Measurements from ENCODE around the gene TOE1. TPM values are rescaled to one million over a fixed set of nuclear protein-coding genes. Genes with fewer than 3 reads are reported as not detected.

Gene TOE1
- total RNA-seq, 1 experiment from 2014 or later = 17.0 TPM

DNA sequence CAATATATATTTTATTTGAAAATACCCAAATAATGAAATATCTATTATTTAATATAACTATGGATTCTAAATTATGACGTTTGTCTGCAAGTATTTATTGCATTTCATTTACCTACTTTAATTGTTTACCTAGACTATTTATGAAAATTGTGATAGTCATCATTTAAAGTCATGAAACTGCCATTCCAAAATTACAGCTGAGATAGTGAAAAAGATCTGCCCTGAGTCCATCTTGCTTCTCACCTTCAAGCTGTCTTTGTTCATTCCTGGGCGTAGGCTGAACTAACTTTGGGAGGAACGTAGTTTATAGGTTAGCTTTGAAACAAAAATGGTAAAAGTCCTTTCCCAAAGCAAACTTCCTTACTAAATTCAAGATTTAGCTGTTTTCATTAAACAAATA lies 25.7 kb upstream of the TOE1 start:
- Histone ChIP-seq H3K4me3 (ENCODE audit: insufficient read depth, low read depth, low read length) (no peak overlapping the region), H3K36me3 (replicated peaks; ENCODE audit: control insufficient read depth, insufficient read depth, low read length) (no peaks in the 10 kb centered on the region), H3K27me3 (ENCODE audit: control insufficient read depth, insufficient read depth, low read length) (no peaks in the 10 kb centered on the region)
- no peak for DNase-seq

DNA sequence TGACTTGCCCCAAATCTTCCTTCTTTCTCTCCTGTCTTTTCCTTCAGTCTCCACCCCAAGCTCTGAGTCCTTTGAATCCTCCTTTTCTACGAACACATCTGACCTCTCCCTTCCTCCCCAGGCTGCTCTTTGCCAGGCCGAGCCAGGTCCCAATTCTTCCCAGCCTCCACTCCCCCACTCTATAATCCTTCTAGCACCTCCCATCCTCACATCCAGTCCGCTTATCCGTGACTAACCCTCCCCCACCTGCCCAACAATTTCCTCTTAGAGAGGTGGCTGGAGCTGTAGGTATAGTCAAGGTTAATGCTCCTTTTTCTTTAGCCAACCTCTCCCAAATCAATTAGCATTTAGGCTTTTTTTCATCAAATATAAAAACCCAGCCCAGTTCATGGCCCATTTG lies 22.8 kb upstream of the TOE1 start:
- Histone ChIP-seq H3K4me3 (ENCODE audit: insufficient read depth, low read depth, low read length) (peak overlapping the region; percentile 43; the same call in 1 of the 2 replicates), H3K27me3 (ENCODE audit: control insufficient read depth, insufficient read depth, low read length) (no peaks in the 10 kb centered on the region), H3K36me3 (replicated peaks; ENCODE audit: control insufficient read depth, insufficient read depth, low read length) (no peaks in the 10 kb centered on the region)
- no peak for DNase-seq

DNA sequence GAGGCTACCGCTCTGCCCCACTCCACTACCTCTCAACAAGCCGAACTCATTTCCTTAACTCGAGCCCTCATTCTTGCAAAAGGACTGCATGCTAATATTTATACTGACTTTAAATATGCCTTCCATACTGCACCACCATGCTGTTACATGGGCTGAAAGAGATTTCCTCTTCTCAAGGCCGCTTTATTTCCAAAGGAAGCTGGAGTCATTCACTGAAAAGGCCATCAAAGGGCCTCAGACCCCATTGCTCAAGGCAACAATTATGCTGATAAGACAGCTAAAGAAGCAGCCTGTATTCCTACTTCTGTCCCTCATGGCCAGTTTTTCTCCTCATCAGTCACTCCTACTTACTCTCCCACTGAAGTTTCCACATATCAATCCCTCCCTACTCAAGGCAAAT lies 20.2 kb upstream of the TOE1 start:
- peak overlapping the region; percentile 17; the same call in 1 of the 2 replicates for H3K4me3 ChIP-seq (ENCODE audit: insufficient read depth, low read depth, low read length)
- no peak for DNase-seq
- no peaks in the 10 kb centered on the region for H3K27me3 ChIP-seq (ENCODE audit: control insufficient read depth, insufficient read depth, low read length)
- H3K36me3 ChIP-seq (replicated peaks; ENCODE audit: control insufficient read depth, insufficient read depth, low read length) = no peaks in the 10 kb centered on the region

DNA sequence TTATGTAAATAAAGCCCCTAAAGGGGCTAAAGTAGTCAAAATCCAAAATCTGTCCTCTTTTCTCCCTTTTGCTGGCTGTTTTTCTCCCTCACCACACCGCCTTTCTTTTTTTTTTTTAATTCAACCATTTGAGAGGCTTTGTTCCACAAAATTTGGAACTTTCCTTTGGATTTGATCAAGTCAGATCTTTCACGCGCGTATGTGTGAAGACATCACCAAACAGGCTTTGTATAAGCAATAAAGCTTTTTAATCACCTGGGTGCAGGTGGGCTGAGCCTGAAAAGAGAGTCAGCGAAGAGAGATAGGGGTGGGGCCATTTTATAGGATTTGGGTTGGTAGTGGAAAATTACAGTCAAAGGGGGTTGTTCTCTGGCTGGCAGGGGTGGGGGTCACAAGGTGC lies 18.5 kb upstream of the TOE1 start:
- no peak for DNase-seq
- no peak overlapping the region; the same call in 1 of the 2 replicates for H3K4me3 ChIP-seq (ENCODE audit: insufficient read depth, low read depth, low read length)
- no peaks in the 10 kb centered on the region for H3K27me3 ChIP-seq (ENCODE audit: control insufficient read depth, insufficient read depth, low read length)
- H3K36me3 ChIP-seq (replicated peaks; ENCODE audit: control insufficient read depth, insufficient read depth, low read length) = no peaks in the 10 kb centered on the region

DNA sequence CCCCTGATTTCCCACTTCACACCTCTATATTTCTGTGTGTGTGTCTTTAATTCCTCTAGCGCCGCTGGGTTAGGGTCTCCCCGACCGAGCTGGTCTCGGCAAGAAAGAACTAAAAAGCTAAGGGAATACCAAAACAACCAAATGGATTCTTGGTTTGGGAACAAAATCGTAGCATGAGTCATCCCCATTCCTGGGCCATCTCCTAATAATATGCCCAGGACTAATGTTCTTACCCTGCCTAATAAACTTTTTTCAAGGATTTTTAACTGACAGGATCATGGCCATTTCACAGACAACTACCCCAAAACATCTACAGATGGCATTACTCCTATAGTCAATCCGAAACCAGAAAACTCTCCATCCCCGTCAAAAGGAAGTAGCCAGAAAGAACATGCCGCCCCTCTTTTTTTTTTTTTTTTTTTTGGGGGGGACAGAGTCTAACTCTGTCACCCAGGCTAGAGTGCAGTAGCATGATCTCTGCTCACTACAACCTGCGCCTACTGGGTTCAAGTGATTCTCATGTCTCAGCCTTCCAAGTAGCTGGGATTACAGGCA lies 17.4 kb upstream of the TOE1 start:
- H3K36me3 ChIP-seq (replicated peaks; ENCODE audit: control insufficient read depth, insufficient read depth, low read length) = no peaks in the 10 kb centered on the region
- H3K4me3 ChIP-seq (ENCODE audit: insufficient read depth, low read depth, low read length) = no peak overlapping the region
- no peaks in the 10 kb centered on the region for H3K27me3 ChIP-seq (ENCODE audit: control insufficient read depth, insufficient read depth, low read length)
- DNase-seq = no peak

- Histone ChIP-seq H3K27me3 (ENCODE audit: control insufficient read depth, insufficient read depth, low read length) (no peaks in the 10 kb centered on the region), H3K36me3 (replicated peaks; ENCODE audit: control insufficient read depth, insufficient read depth, low read length) (no peaks in the 10 kb centered on the region; the same call in 1 of the 2 replicates), H3K4me3 (ENCODE audit: insufficient read depth, low read depth, low read length) (peak overlapping the region; percentile 92)
- peak; percentile 37 for DNase-seq
Measured at GRCh38 chr1:45325851-45326506, 14.0 kb upstream of the TOE1 start.

- DNase-seq = peak; percentile 95
- Histone ChIP-seq H3K4me3 (ENCODE audit: insufficient read depth, low read depth, low read length) (peak within 1 kb of the TSS; percentile 92), H3K36me3 (replicated peaks; ENCODE audit: control insufficient read depth, insufficient read depth, low read length) (peaks cover 4% of the 10 kb centered on the region), H3K27me3 (ENCODE audit: control insufficient read depth, insufficient read depth, low read length) (no peaks in the 10 kb centered on the region)
Measured at GRCh38 chr1:45326627-45327623, 13.0 kb upstream of the TOE1 start, which contains the start of gene HPDL. Gene HPDL, plus strand, starts transcription at chr1:45326895. Its CDS starts 254 bp downstream, at chr1:45327149.

- Histone ChIP-seq H3K4me3 (ENCODE audit: insufficient read depth, low read depth, low read length) (peak overlapping the region; percentile 92), H3K27me3 (ENCODE audit: control insufficient read depth, insufficient read depth, low read length) (no peaks in the 10 kb centered on the region), H3K36me3 (replicated peaks; ENCODE audit: control insufficient read depth, insufficient read depth, low read length) (peaks cover 5% of the 10 kb centered on the region)
- peak; percentile 65 for DNase-seq
Measured at GRCh38 chr1:45327644-45328515, 12.1 kb upstream of the TOE1 start.

- H3K4me3 ChIP-seq (ENCODE audit: insufficient read depth, low read depth, low read length) = peak overlapping the region; percentile 92; the same call in 1 of the 2 replicates
- no peaks in the 10 kb centered on the region for H3K27me3 ChIP-seq (ENCODE audit: control insufficient read depth, insufficient read depth, low read length)
- DNase-seq = peak; percentile 54
- H3K36me3 ChIP-seq (replicated peaks; ENCODE audit: control insufficient read depth, insufficient read depth, low read length) = peaks cover 6% of the 10 kb centered on the region
Measured at GRCh38 chr1:45328680-45329079, 11.3 kb upstream of the TOE1 start.

GRCh38 chr1:45329445-45329844 lies 10.5 kb upstream of the TOE1 start:
- no peak overlapping the region; the same call in 1 of the 2 replicates for H3K4me3 ChIP-seq (ENCODE audit: insufficient read depth, low read depth, low read length)
- peaks cover 11% of the 10 kb centered on the region for H3K36me3 ChIP-seq (replicated peaks; ENCODE audit: control insufficient read depth, insufficient read depth, low read length)
- DNase-seq = peak; percentile 65

GRCh38 chr1:45331436-45332345 lies 8.3 kb upstream of the TOE1 start:
- Histone ChIP-seq H3K27me3 (ENCODE audit: control insufficient read depth, insufficient read depth, low read length) (no peaks in the 10 kb centered on the region), H3K4me3 (ENCODE audit: insufficient read depth, low read depth, low read length) (no peak overlapping the region), H3K36me3 (replicated peaks; ENCODE audit: control insufficient read depth, insufficient read depth, low read length) (peaks cover 11% of the 10 kb centered on the region)
- DNase-seq = peak; percentile 32

More at GRCh38 chr1:45329445-45329844, 10.5 kb upstream of the TOE1 start:
- no peaks in the 10 kb centered on the region for H3K27me3 ChIP-seq (ENCODE audit: control insufficient read depth, insufficient read depth, low read length)

GRCh38 chr1:45332346-45332720 lies 7.6 kb upstream of the TOE1 start:
- Histone ChIP-seq H3K36me3 (replicated peaks; ENCODE audit: control insufficient read depth, insufficient read depth, low read length) (peaks cover 11% of the 10 kb centered on the region), H3K4me3 (ENCODE audit: insufficient read depth, low read depth, low read length) (no peak overlapping the region), H3K27me3 (ENCODE audit: control insufficient read depth, insufficient read depth, low read length) (no peaks in the 10 kb centered on the region)
- DNase-seq = peak; percentile 11
